Astrocyte of the hippocampus (primary cell): Measurements from ENCODE around the gene CHRM1.
"Not testable (repeated sequence)": the region's sequence is repeated elsewhere in the genome, so short reads cannot be mapped to it uniquely, and the experiment has no call there.

Source experiments
- DNase-seq: peaks from one replicate; pipeline ENCODE4 v3.0.0; 2011; ENCODE audit warnings: low read depth, low spot score

The CHRM1 gene

DNA sequence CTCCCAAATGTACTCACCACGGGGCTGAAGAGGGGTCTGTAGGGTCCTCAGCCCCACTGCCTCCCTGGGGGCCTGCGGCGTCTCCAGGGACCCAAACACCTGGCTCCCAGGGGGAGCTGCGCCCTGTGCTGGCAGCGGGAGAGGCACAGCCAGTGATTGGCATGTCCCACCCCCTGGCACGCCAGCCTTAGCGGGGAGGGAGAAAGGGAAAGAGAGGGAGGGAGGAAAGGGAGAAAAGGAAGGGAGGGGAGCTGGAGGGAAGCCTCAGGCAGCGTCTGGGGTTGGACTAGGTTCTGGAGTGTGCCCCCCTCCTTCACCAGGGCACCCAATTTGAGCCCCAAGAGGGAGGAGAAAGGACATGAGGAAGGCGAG lies at the start of gene CHRM1:
CHRM1 (minus strand) TSS at position 163 of the 372 bp plus-strand sequence. CDS start 10,263 bp downstream, outside the sequence.
- no peak for DNase-seq

DNA sequence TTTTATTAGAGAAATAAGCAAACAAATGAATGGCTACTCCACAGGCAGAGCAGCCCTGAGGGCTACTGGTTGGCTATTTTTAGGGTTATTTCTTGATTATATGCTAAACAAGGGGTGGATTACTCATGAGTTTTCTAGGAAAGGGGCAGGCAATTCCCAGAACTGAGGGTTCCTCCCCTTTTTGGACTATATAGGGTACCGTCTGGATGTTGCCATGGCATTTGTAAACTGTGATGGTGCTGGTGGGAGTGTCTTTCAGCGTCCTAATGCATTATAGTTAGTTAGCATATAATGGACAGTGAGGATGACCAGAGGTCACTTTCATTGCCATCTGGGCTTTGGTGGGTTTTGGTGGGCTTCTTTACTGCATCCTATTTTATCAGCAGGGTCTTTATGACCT lies 44.4 kb upstream of the CHRM1 start:
- no peak for DNase-seq

DNA sequence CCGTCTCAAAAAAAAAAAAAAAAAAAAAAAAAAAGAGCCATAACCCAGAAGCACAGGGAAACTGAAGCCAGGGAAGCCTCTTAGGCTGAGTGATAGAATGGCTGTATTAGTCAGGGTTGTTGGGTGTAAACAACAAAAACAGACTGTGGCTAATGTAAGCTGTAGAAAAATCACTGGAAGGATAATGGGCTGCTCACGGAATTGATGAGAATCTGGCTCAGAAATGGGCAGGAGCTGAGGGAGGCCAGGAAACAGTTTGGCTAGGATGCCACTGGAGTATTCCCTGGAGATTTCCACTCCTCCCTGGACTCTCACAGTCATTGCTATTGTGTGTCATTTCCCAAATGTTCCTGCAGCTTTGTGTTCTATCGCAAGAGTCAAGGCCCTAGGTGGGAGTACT lies 41.2 kb upstream of the CHRM1 start:
- no peak for DNase-seq

GRCh38 chr11:62961017-62961570 lies 39.9 kb upstream of the CHRM1 start:
- DNase-seq = no peak

DNA sequence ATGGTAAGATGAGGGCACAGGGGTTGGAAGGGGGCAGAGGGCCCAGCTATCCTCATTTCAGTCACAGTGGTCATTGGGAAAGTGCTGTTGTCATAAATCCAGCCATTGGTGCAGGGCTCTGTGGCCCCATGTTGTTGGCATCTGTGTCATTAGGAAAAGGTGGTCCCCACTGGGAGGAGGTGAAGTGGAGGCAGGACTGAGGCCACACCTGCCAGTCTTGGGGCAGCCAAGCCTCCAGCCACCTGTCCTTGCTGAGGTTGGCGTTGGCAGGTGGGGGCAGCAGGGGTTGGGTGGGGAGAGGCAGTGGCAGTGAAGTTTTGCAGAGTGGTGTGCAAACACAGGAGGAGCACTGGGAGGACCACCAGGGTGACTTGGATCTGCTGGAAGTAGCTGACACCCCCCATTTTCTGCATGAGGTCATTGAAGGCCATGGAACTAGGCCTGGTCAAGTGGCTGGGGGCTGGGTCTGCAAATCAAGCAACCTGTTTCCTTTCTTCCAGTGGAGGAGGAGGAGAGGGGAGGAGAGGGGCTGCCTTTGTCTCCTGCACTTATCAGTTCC lies 38.3 kb upstream of the CHRM1 start:
- no peak for DNase-seq

DNA sequence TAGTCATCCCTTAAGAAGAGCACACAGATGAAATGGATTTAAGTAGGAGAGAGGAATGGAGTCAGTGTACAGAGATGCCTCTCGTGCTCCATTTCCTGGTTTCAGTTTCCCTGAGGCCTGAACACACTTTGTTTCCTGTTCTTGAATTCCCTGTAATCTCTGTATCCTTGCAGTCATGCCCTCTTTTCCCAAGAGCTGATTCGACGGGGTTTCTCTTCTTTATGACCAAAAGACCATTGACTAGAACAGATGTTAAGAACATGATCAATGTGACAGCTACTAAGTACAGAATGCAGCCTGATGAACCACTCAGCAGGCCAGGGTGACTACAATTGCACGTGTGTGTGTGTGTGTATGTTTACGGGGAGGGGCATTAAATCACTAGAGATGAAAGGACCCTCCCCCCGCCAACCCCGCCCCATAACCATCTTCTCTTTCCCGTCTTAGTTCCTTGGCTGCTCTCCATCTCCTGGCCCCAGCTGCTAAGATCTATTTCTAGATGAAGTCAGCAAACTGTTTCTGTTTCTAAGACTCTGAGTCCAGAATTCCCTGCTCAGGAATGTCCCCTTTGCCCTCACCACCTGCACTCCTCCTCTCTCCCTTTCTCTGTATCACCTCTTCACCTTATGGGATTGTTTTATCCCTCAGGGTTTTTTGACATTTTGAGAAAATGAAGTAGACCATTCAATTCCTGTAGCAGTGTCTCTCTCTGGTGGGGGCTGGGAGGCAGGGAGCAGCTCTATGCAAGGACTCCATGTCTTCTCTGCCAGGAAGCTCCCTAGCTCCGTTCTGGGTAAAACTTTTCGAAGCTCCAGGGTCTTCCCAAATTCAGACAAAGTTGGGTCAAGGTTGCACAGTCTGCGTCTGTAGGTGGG lies 37.6 kb upstream of the CHRM1 start:
- no peak for DNase-seq

DNA sequence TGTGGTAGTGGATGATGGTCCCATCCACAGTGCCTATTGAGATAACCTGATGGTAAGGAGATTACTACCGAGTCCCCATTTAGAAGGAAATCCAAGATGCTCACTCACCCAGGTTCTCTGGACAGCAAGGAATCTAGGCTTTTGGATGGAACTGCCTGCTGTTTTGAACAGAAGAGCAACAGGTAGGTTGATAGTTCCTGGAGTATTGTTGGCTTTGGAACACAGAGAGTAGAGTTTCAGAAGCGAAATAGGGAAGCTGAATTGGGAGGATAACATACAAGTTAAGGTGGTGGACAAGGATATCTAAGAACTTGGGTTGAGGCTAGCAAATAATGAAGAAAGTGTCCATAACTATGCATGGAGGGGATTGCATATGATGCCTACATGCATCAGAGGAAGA lies 36.0 kb upstream of the CHRM1 start:
- no peak for DNase-seq

GRCh38 chr11:62954478-62954877 lies 33.3 kb upstream of the CHRM1 start:
- DNase-seq = no peak

DNA sequence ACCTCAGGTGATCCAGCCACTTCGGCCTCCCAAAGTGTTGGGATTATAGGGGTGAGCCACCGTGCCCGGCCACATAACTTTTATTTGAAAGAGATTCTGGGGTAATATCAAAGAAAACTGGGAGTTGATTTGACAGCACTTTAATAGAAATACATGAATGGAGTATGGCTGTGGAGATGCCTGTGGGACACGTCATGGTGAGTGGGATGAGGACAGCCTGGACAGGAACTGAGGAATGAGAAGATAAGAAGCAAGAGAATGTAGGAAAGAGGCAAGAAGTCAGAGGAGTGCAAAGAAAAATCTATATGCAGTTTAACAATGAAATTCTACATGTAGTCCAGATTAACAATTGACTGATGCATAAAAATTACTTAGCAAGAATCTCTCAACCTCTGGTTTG lies 32.6 kb upstream of the CHRM1 start:
- DNase-seq = no peak

GRCh38 chr11:62948765-62949320 lies 27.7 kb upstream of the CHRM1 start:
- DNase-seq = no peak

DNA sequence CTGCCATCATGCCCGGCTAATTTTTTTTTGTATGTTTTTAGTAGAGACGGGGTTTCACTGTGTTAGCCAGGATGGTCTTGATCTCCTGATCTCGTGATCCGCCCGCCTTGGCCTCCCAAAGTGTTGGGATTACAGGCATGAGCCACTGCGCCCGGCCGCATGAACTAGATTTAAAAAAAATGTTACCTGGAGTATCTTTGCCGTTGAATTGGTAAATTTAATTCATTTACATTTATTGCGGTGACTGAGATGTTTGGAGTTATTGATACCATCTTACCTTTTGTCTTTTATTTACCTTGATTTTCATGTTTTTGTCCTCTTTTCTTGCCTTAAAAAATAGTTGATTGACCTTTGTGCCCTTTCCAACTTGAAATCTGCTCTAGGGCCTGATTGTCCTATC lies 24.4 kb upstream of the CHRM1 start:
- DNase-seq = not testable (repeated sequence)

DNA sequence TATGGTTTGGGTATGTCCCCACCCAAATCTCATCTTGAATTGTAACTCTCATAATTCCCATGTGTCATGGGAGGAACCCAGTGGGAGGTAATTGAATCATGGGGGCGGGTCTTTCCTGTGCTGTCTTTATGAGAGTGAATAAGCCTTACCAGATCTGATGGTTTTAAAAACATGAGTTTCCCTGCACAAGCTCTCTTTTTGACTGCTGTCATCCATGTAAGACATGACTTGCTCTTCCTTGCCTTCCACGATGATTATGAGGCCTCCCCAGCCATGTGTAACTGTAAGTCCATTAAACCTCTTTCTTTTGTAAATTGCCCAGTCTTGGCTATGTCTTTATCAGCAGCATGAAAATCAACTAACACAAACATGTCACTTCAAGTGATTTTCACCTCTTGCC lies 16.4 kb upstream of the CHRM1 start:
- DNase-seq = not testable (repeated sequence)

DNA sequence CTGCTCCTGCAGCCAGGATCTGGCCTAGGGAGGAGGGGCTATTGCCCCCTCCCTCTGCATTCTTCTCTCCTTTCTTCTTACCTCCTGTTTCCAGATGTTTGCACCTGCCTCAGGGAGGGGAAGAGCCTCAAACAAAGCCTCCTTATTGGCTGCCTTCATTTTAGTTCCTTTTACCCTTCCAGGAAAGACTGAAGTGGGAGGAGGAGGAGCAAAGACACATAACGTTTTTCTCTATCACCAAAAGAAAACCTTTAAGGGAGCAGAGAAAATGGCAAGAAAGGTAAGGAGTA lies 13.3 kb upstream of the CHRM1 start:
- no peak for DNase-seq

GRCh38 chr11:62933750-62934495 lies 12.8 kb upstream of the CHRM1 start:
- no peak for DNase-seq

DNA sequence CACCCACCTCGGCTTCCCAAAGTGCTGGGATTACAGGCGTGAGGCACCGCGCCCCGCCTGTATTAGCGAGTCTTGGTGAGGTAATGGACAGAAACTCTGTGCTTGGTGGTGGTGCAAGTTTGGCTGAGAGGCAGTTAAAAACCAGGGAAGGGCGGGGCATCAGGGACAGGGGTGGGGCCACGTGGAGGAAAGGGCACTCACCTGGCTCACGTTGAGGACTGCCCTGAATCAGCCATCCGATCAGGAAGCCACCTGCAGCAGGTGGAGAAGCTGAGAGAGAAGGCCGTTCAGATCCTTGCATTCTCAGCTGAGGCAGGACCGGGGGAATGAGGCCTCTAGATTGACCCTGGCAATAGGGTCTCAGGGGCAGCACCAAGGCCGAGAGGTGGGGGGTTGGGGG lies 12.1 kb upstream of the CHRM1 start:
- no peak for DNase-seq

GRCh38 chr11:62931499-62932278 lies 10.5 kb upstream of the CHRM1 start:
- no peak for DNase-seq

GRCh38 chr11:62930666-62931065 lies 9.5 kb upstream of the CHRM1 start:
- no peak for DNase-seq

DNA sequence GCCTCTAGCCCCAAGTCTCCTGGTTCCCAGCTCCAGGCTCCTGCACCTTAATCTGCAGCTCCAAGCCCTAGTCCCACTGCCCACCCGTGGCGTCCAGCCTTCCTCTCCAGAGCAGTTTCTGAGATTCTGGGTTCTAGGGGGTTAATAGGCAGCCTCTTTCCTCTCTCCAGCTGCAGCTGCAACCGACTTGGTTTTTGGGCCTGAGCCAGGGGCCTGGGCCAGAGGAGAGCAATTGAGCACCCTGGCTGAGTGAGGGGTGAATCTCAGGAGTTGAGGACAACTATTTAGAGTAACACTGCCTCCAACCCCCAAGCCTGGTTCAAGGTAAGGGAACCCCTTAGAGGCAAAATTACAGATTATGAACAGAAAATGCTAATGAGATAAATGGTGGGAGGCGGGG lies 9.0 kb upstream of the CHRM1 start:
- no peak for DNase-seq

GRCh38 chr11:62928011-62928410 lies 6.8 kb upstream of the CHRM1 start:
- DNase-seq = no peak

DNA sequence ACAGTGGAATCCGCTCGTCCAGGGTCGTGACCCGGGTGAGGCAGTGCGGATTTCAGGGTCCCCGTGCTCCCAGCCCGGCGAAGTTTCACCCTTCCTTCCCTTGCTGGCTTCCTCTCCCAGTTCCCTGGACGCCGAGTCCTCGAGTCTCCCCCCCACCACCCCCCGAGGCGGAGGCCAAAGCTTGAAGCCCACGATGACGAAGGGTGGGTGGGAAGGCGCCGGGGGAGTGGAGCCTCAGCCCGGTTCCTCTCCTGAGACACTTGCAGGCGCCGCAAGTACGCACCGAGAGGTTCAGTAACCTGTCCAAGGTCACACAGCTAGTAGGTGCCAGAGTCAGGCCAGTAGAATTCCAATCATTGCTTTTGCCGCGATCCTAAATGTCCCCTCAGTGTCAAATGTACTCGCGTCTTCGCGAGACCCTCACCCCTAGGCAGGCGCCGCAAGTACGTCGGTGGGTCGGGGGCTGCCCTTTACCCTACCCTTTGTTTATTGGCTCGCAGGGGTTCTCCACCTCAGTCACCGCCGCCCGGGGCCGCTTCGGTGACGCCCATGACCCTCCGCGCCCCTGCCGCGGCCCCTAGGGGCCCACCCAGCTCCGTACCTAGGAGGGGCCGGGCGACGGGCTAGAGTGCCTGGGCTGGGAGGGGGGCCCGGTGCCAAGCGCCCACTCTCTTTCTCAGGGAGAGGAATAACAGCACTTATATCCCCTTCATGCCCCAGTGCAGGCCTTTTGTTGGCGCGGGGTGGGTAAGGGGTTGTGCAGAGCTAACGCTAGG lies 5.7 kb upstream of the CHRM1 start:
- DNase-seq = no peak
